CD14-positive monocyte (primary cell): ENCODE results near the gene SALL4. TPM values are rescaled to one million over a fixed set of nuclear protein-coding genes. Genes with fewer than 3 reads are reported as not detected.

Experiments used
- DNase-seq, 3 donors: peaks; one replicate each; pipeline ENCODE4 v3.0.0-alpha.2; 2011 to 2022
- H2AFZ ChIP-seq: 2 replicates; pipeline ENCODE4 v1.6.0; 2012; ENCODE audit warnings: mild to moderate bottlenecking, low read depth, low read length, inconsistent platforms; ENCODE audit not compliant: insufficient read depth, poor library complexity, severe bottlenecking
- H3K27ac ChIP-seq, 2 donors: 1 replicate in 1 of 2; 2 replicates in 1 of 2; pipeline ENCODE4 v1.5.1; 2012 to 2013; ENCODE audit warnings: low read length in 2 of 2, control low read depth in 1 of 2, inconsistent platforms in 1 of 2, low read depth in 1 of 2, mild to moderate bottlenecking in 1 of 2
- H3K27me3 ChIP-seq, 2 donors: one replicate each; pipeline versions ENCODE4 v1.6.0 to v1.6.1; 2011 to 2013; ENCODE audit warnings: low read length in 2 of 2; ENCODE audit not compliant: control insufficient read depth in 2 of 2, insufficient read depth in 2 of 2
- H3K36me3 ChIP-seq, 2 donors: replicated peaks in 1 of 2; 1 replicate in 1 of 2; 2 replicates in 1 of 2; pipeline versions ENCODE4 v1.5.1 to v1.6.1; 2012 to 2013; ENCODE audit warnings: low read length in 2 of 2, control low read depth in 1 of 2, inconsistent platforms in 1 of 2, mild to moderate bottlenecking in 1 of 2; ENCODE audit not compliant: insufficient read depth in 2 of 2, control insufficient read depth in 1 of 2
- H3K4me1 ChIP-seq, 2 donors: 1 replicate in 1 of 2; 2 replicates in 1 of 2; pipeline versions ENCODE4 v1.5.1 to v1.6.1; 2012 to 2013; ENCODE audit warnings: low read length in 2 of 2, control low read depth in 1 of 2, inconsistent platforms in 1 of 2, mild to moderate bottlenecking in 1 of 2, moderate library complexity in 1 of 2; ENCODE audit not compliant: insufficient read depth in 2 of 2, control insufficient read depth in 1 of 2
- H3K4me2 ChIP-seq: replicated peaks from 2 replicates; pipeline ENCODE3; 2012; ENCODE audit warnings: low read length, moderate library complexity, mild to moderate bottlenecking; ENCODE audit not compliant: poor library complexity, severe bottlenecking; ENCODE audit errors: extremely low read depth
- H3K4me3 ChIP-seq, 3 experiments: fragments of 200-600 bp in 1 of 3; sonication (generic) in 1 of 3; replicated peaks in 1 of 3; 1 replicate in 2 of 3; 2 replicates in 1 of 3; pipeline ENCODE4 v1.5.1; 2011 to 2013; ENCODE audit warnings: low read length in 3 of 3, mild to moderate bottlenecking in 3 of 3, control low read depth in 2 of 3, low read depth in 2 of 3, inconsistent platforms in 1 of 3, moderate library complexity in 1 of 3
- H3K79me2 ChIP-seq: 2 replicates; pipeline ENCODE4 v1.6.0; 2012; ENCODE audit warnings: mild to moderate bottlenecking, control low read depth, inconsistent platforms, low read length, moderate library complexity; ENCODE audit not compliant: insufficient read depth
- H3K9ac ChIP-seq: 2 replicates; pipeline ENCODE4 v1.6.0; 2017; ENCODE audit warnings: low read length, mild to moderate bottlenecking; ENCODE audit not compliant: insufficient read depth, poor library complexity, severe bottlenecking
- H3K9me3 ChIP-seq, 2 donors: replicated peaks in 1 of 2; 1 replicate in 1 of 2; 2 replicates in 1 of 2; pipeline versions ENCODE4 v1.5.1 to v1.6.1; 2012 to 2013; ENCODE audit warnings: low read length in 2 of 2, control low read depth in 1 of 2; ENCODE audit not compliant: control insufficient read depth in 1 of 2, insufficient read depth in 1 of 2
- H4K20me1 ChIP-seq: 2 replicates; pipeline ENCODE4 v1.6.0; 2012; ENCODE audit warnings: mild to moderate bottlenecking, low read length, control low read depth, moderate library complexity; ENCODE audit not compliant: insufficient read depth
- H3K27ac Mint-ChIP-seq, 7 donors: one replicate each; pipeline ENCODE4 v1.8.0; 2020; ENCODE audit warnings: mild to moderate bottlenecking in 7 of 7, mixed read lengths in 7 of 7, moderate library complexity in 6 of 7, inconsistent platforms in 2 of 7
- H3K27me3 Mint-ChIP-seq, 3 donors: one replicate each; pipeline ENCODE4 v1.8.0; 2021 to 2022; ENCODE audit warnings: low read depth in 3 of 3, mild to moderate bottlenecking in 3 of 3, mixed read lengths in 3 of 3, moderate library complexity in 3 of 3, inconsistent platforms in 1 of 3
- H3K36me3 Mint-ChIP-seq, 2 donors: one replicate each; pipeline ENCODE4 v1.8.0; 2020; ENCODE audit warnings: mixed read lengths in 2 of 2, inconsistent platforms in 1 of 2, mild to moderate bottlenecking in 1 of 2
- H3K4me1 Mint-ChIP-seq: one replicate; pipeline ENCODE4 v1.8.0; 2020; ENCODE audit warnings: mild to moderate bottlenecking, mixed read lengths
- H3K4me3 Mint-ChIP-seq, 2 donors: one replicate each; pipeline ENCODE4 v1.8.0; 2020; ENCODE audit warnings: mild to moderate bottlenecking in 2 of 2, mixed read lengths in 2 of 2, moderate library complexity in 1 of 2
- H3K9me3 Mint-ChIP-seq, 7 donors: one replicate each; pipeline ENCODE4 v1.8.0; 2020 to 2022; ENCODE audit warnings: mixed read lengths in 7 of 7, mild to moderate bottlenecking in 6 of 7, moderate library complexity in 6 of 7, inconsistent platforms in 2 of 7
- WGBS: methylation state at CpG from one replicate; pipeline ENCODE4 v1.1.5; 2013; ENCODE audit warnings: missing lambda C conversion rate; ENCODE audit not compliant: insufficient coverage; 5-methylcytosine and 5-hydroxymethylcytosine counted together
- intact Hi-C, 2 donors: fragments of 100-400 bp; cut with micrococcal nuclease; formaldehyde crosslinking; loops; one replicate each; pipeline versions ENCODE4 v1.15.0 to v1.15.1; 2023
- polyA plus RNA-seq, 3 donors: library from polyadenylated mRNA; depleted of rRNA in 1 of 3; unstranded in 2 of 3; stranded (reverse) in 1 of 3; fragments of 300-500 nt in 2 of 3; fragments of >200 nt in 1 of 3; fragmentation: Illumina TruSeq in 2 of 3; gene quantifications; 1 replicate in 2 of 3; 2 replicates in 1 of 3; pipeline ENCODE4 v1.2.3, GENCODE V29; 2012 to 2021
- TF ChIP-seq, protein P1 (sequence below): fragments of 200-600 bp; IDR thresholded peaks from one replicate; pipeline ENCODE4 v1.8.0; 2022; ENCODE audit warnings: antibody characterized with exemption, mild to moderate bottlenecking

SALL4 gene
- polyA plus RNA-seq, 3 donors = 0.07 TPM; not detected in 2

DNA sequence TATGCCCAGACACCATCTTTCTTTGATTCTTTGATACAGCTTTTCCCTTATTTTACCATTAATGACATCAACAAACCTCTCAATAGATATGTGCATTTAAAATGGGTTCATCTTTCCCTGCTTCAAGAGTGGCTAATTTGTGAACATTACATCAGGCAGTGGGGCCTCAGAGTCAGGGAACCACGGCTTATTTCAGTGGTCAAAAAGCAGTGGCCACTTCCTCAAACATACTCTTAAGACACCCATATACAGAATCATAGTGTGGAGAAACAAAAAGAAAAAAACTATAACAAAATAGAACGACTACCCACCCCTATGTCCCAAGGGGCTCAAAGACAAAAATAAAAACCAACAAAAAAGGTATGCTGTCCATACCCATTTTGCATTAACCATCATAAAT, 12.9 kb downstream of the SALL4 start:
- Histone ChIP-seq H3K36me3 (no peaks in the 10 kb centered on the region), H4K20me1 (no peaks in the 10 kb centered on the region), H3K4me1 (no peaks in the 10 kb centered on the region), H3K9me3 (no peaks in the 10 kb centered on the region), H3K4me2 (no peak overlapping the region), H3K27me3 (no peaks in the 10 kb centered on the region), H3K27ac (no peak overlapping the region), H3K79me2 (no peaks in the 10 kb centered on the region), H3K9ac (no peak overlapping the region), H2AFZ (no peak overlapping the region), H3K4me3 (no peak overlapping the region)
- peaks cover 2 to 4% (median 4%) of the 10 kb centered on the region in 3 donors for H3K27me3 Mint-ChIP-seq
- peaks cover 0 to 4% (median 0%) of the 10 kb centered on the region in 7 donors for H3K9me3 Mint-ChIP-seq
- intact Hi-C loops = no loop called here
- WGBS = 33% methylated on average over 1 of the region's 2 CpGs
- no peak overlapping the region for H3K4me3 Mint-ChIP-seq
- no peak for DNase-seq
- H3K27ac Mint-ChIP-seq = no peak overlapping the region
- H3K36me3 Mint-ChIP-seq = no peaks in the 10 kb centered on the region
- TF ChIP-seq, protein P1, sequence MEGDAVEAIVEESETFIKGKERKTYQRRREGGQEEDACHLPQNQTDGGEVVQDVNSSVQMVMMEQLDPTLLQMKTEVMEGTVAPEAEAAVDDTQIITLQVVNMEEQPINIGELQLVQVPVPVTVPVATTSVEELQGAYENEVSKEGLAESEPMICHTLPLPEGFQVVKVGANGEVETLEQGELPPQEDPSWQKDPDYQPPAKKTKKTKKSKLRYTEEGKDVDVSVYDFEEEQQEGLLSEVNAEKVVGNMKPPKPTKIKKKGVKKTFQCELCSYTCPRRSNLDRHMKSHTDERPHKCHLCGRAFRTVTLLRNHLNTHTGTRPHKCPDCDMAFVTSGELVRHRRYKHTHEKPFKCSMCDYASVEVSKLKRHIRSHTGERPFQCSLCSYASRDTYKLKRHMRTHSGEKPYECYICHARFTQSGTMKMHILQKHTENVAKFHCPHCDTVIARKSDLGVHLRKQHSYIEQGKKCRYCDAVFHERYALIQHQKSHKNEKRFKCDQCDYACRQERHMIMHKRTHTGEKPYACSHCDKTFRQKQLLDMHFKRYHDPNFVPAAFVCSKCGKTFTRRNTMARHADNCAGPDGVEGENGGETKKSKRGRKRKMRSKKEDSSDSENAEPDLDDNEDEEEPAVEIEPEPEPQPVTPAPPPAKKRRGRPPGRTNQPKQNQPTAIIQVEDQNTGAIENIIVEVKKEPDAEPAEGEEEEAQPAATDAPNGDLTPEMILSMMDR = no peak
- H3K4me1 Mint-ChIP-seq = peaks cover 4% of the 10 kb centered on the region

DNA sequence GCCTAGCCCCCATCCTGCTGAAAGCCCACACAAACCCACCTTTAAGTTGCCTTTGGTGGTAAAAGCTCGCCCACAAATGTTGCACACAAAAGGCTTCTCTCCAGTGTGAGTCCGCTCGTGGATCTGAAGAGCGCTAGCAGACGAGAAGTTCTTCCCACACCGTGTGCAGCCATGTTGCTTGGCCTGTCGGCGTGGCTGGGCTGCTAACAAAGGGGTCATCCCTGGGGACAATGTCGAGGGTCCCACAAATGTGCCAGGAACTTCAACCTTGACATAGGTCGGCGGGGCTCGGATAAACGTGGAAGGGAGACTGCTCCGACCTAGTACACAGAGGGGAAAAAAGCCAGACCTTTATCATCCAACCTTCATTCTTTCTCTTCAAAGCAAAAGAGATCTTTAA, 13.5 kb downstream of the SALL4 start:
- Histone ChIP-seq H3K4me2 (no peak overlapping the region), H3K36me3 (no peaks in the 10 kb centered on the region), H3K9me3 (no peaks in the 10 kb centered on the region), H3K79me2 (no peaks in the 10 kb centered on the region), H3K4me3 (no peak overlapping the region), H3K27me3 (no peaks in the 10 kb centered on the region), H3K4me1 (no peaks in the 10 kb centered on the region), H3K27ac (no peak overlapping the region), H4K20me1 (no peaks in the 10 kb centered on the region), H3K9ac (no peak overlapping the region), H2AFZ (no peak overlapping the region)
- Mint-ChIP-seq H3K4me3 (no peak overlapping the region), H3K27me3 (peaks cover 2 to 4% (median 4%) of the 10 kb centered on the region in 3 donors), H3K36me3 (no peaks in the 10 kb centered on the region), H3K4me1 (peaks cover 4% of the 10 kb centered on the region), H3K27ac (no peak overlapping the region), H3K9me3 (peaks cover 0 to 4% (median 0%) of the 10 kb centered on the region in 7 donors)
- intact Hi-C loops = no loop called here
- WGBS = 96% methylated on average over 9 of the region's 14 CpGs
- no peak for DNase-seq
- TF ChIP-seq, protein P1 = no peak
